Erythroblast (primary cell): ENCODE results near the gene FSTL4.

Experiments used
- GATA1 ChIP-seq: IDR thresholded peaks from 2 replicates; pipeline ENCODE4 v1.6.1; 2011; ENCODE audit warnings: low read depth, mild to moderate bottlenecking, control low read depth, low read length, moderate library complexity
- POLR2A ChIP-seq: IDR thresholded peaks from 2 replicates; pipeline ENCODE4 v1.6.1; 2011; ENCODE audit warnings: mild to moderate bottlenecking, low read length

DNA sequence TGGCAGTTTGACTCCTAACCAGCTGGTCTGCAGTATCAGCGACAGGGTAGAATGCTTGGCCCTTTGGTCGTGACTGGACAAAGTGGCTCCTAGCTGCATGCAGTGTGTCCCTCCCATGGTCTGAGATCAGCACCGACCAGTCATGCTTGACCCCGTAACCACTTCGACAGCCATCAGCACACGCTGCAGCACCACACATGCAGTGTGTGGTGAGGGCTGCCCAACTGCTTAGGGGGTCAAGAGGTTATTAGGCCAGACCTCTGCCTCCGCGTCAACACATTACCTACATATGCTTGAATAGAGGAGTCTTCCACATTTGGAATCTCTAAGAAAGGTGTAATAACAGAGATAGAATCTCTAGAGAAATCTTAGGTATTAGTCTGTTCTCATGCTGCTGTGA, 139.1 kb downstream of the FSTL4 start:
- no peak for TF ChIP-seq POLR2A
- no peak for TF ChIP-seq GATA1
